Vagina (tissue), 2 donors: Measurements from ENCODE around the gene PDGFC.

Experiments
- POLR2A ChIP-seq, 2 donors: fragments of 450-650 bp; IDR thresholded peaks; one replicate each; pipeline ENCODE4 v1.6.1; 2017; ENCODE audit warnings: antibody characterized with exemption in 2 of 2, mild to moderate bottlenecking in 2 of 2, moderate library complexity in 2 of 2
- POLR2AphosphoS5 ChIP-seq, 2 donors: sonication (generic); formaldehyde crosslinking; IDR thresholded peaks; one replicate each; pipeline ENCODE4 v1.9.0; 2017; ENCODE audit warnings: antibody characterized with exemption in 2 of 2, mild to moderate bottlenecking in 2 of 2, low read depth in 1 of 2; ENCODE audit not compliant: insufficient read depth in 1 of 2
- TF ChIP-seq, protein P1 (sequence below), 3 experiments: fragments of 450-650 bp in 2 of 3; fragments of 200-600 bp in 1 of 3; sonication (generic) in 1 of 3; IDR thresholded peaks; one replicate each; pipeline ENCODE4 v1.5.1; 2017 to 2019; ENCODE audit warnings: antibody characterized with exemption in 3 of 3, mild to moderate bottlenecking in 2 of 3, moderate library complexity in 2 of 3

DNA sequence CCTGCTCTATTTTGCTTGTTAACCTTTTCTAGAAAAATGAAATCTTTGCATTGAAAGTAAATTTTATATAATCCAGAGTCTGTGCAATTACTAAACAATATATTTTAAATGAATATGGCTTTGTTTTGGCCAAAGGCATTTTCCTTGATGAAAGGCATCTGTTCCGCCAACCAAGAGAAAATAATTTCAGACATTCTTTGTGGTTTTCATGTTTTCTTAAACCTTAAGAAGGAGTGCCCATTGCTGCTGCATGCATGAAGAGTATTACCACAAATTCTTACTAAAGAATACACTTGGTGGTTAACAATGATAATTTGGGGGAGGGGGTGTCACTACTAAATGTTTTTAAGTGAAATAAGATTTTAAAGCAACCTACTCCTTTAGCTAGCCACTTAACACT is 2.7 kb upstream of the PDGFC start:
- TF ChIP-seq POLR2A (IDR thresholded peaks at IDR 0.05), result no peak
- TF ChIP-seq, protein P1, sequence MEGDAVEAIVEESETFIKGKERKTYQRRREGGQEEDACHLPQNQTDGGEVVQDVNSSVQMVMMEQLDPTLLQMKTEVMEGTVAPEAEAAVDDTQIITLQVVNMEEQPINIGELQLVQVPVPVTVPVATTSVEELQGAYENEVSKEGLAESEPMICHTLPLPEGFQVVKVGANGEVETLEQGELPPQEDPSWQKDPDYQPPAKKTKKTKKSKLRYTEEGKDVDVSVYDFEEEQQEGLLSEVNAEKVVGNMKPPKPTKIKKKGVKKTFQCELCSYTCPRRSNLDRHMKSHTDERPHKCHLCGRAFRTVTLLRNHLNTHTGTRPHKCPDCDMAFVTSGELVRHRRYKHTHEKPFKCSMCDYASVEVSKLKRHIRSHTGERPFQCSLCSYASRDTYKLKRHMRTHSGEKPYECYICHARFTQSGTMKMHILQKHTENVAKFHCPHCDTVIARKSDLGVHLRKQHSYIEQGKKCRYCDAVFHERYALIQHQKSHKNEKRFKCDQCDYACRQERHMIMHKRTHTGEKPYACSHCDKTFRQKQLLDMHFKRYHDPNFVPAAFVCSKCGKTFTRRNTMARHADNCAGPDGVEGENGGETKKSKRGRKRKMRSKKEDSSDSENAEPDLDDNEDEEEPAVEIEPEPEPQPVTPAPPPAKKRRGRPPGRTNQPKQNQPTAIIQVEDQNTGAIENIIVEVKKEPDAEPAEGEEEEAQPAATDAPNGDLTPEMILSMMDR (IDR thresholded peaks at IDR 0.05), result no peak
- TF ChIP-seq POLR2AphosphoS5 (IDR thresholded peaks at IDR 0.05; ENCODE audit: insufficient read depth in 1 of 2, low read depth in 1 of 2), result no peak
